ENCODE results near the gene KBTBD3.
"Not testable (repeated sequence)": the region's sequence is repeated elsewhere in the genome, so short reads cannot be mapped to it uniquely, and the experiment has no call there.

The KBTBD3 gene

GRCh38 chr11:106059617-106060016 lies 17.5 kb downstream of the KBTBD3 start:
- DNase-seq, result no peak

- not testable (repeated sequence) for DNase-seq
Observed at GRCh38 chr11:106058377-106058776, 18.8 kb downstream of the KBTBD3 start.

- DNase-seq, result no peak
Observed at GRCh38 chr11:106051103-106051502, 26.0 kb downstream of the KBTBD3 start.

- no peak for DNase-seq
Observed at GRCh38 chr11:106049727-106050476, 27.2 kb downstream of the KBTBD3 start.

- no peak for DNase-seq
Observed at GRCh38 chr11:106047631-106048030, 29.5 kb downstream of the KBTBD3 start.

- DNase-seq, result no peak
Observed at GRCh38 chr11:106043540-106043939, 33.6 kb downstream of the KBTBD3 start.

- DNase-seq, result no peak
Observed at GRCh38 chr11:106032861-106033260, 44.3 kb downstream of the KBTBD3 start.

- no peak for DNase-seq
Observed at GRCh38 chr11:106031936-106032335, 45.2 kb downstream of the KBTBD3 start.

- no peak for DNase-seq
Observed at GRCh38 chr11:106031202-106031810, 45.8 kb downstream of the KBTBD3 start.

GRCh38 chr11:106030609-106031008 lies 46.5 kb downstream of the KBTBD3 start:
- DNase-seq, result no peak

- no peak for DNase-seq
Observed at GRCh38 chr11:106022795-106023275, 54.3 kb downstream of the KBTBD3 start.

- peak; percentile 97 for DNase-seq
Observed at GRCh38 chr11:106021967-106022794, 55.0 kb downstream of the KBTBD3 start, which contains the start of gene MSANTD4. Gene MSANTD4, minus strand, starts transcription at chr11:106022240. Its CDS starts 11,323 bp downstream, at chr11:106010917.

- no peak for DNase-seq
Observed at GRCh38 chr11:106021181-106021966, 55.8 kb downstream of the KBTBD3 start.

GRCh38 chr11:106017093-106017492 lies 60.1 kb downstream of the KBTBD3 start:
- no peak for DNase-seq

- no peak for DNase-seq
Observed at GRCh38 chr11:106015066-106015465, 62.1 kb downstream of the KBTBD3 start.

GRCh38 chr11:106014620-106015019 lies 62.5 kb downstream of the KBTBD3 start:
- no peak for DNase-seq

- no peak for DNase-seq
Observed at GRCh38 chr11:106014035-106014434, 63.1 kb downstream of the KBTBD3 start.

GRCh38 chr11:106012744-106013143 lies 64.4 kb downstream of the KBTBD3 start:
- DNase-seq, result no peak

- DNase-seq, result no peak
Observed at GRCh38 chr11:106011481-106011880, 65.7 kb downstream of the KBTBD3 start.

GRCh38 chr11:106003094-106003493 lies 74.1 kb downstream of the KBTBD3 start:
- not testable (repeated sequence) for DNase-seq

- no peak for DNase-seq
Observed at GRCh38 chr11:106001304-106002012, 75.7 kb downstream of the KBTBD3 start.

Measured in activated effector memory CD4-positive, alpha-beta T cell treated with Interleukin-2 at 50 U/mL for 16 hours (primary cell).